Sciatic nerve (tissue), 2 donors: ENCODE measurements around the gene DNAAF1. TPM values are rescaled to one million over a fixed set of nuclear protein-coding genes. Genes with fewer than 3 reads are reported as not detected.

Experiments used
- ATAC-seq: fragments of 200-7000 bp; cut with Tn5 transposase; one replicate; pipeline ENCODE4 v1.9.1; 2020; ENCODE audit warnings: mild to moderate bottlenecking, moderate library complexity
- DNase-seq: peaks from one replicate; pipeline ENCODE4 v3.0.0-alpha.2; 2020; ENCODE audit warnings: low spot score
- intact Hi-C: fragments of 100-400 bp; cut with DNase I; formaldehyde crosslinking; loops from one replicate; pipeline ENCODE4 v1.14.2; 2022
- total RNA-seq: library from RNA; stranded (reverse); fragmentation: NEBNext Ultra II Directional; extraction: Animal tissue kit (Norgen Biotek cat#: 25700); gene quantifications from one replicate; pipeline ENCODE4 v1.2.1, GENCODE V29; 2021
- donor health status: DM: no; HTN: no; CAD: no.
- donor health status: DM: no; HTN: no; CAD: no.

The DNAAF1 gene
- total RNA-seq, 1 donor from 2014 or later: 1.4 TPM

- intact Hi-C loops: no loop called here
Observed at GRCh38 chr16:84220851-84221250, 75.7 kb downstream of the DNAAF1 start.

DNA sequence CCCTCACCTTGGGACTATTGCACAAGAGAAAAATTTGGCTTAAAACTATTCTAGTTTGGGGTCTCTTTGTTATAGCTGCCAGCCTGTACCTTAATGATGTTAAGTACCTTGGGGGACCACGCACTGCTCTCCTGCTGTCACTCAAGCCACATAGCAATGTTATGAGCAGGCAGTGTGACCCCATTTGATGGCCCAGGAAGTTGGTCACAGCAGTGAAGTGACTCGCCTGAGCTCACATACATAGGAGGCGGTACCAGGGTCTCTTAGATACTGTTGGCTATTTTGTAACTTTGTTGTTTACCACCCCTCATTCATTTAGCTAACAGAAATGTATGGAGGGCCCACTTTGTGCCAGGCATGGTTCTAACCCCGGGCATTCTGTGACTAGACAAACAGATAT lies 78.3 kb downstream of the DNAAF1 start:
- DNase-seq (no peak), ATAC-seq (no peak)
- intact Hi-C loops: no loop called here

More at GRCh38 chr16:84220851-84221250, 75.7 kb downstream of the DNAAF1 start:
- ATAC-seq (no peak), DNase-seq (no peak)

- DNase-seq (no peak), ATAC-seq (no peak)
- intact Hi-C loops: no loop called here
Observed at GRCh38 chr16:84224554-84224953, 79.4 kb downstream of the DNAAF1 start.

DNA sequence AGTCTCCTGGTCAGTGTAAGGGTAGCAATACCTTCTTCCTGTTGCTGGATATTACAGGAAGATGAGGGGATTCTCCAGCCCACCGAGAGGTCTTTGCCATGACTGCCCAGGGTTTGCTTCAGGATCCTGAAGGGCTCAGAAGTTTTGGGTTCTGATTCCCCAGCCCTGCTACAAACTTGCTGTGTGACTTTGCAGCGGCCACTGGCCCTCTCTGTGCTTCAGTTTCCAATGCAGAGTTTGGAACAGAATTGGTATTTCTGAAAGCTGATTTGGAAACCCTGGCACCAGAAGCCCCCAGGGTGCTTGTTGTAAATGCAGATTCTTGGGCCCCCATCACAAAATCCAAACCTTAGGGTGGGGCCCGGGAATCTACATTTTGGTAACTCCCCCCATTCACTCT lies 80.0 kb downstream of the DNAAF1 start:
- DNase-seq (no peak), ATAC-seq (no peak)

DNA sequence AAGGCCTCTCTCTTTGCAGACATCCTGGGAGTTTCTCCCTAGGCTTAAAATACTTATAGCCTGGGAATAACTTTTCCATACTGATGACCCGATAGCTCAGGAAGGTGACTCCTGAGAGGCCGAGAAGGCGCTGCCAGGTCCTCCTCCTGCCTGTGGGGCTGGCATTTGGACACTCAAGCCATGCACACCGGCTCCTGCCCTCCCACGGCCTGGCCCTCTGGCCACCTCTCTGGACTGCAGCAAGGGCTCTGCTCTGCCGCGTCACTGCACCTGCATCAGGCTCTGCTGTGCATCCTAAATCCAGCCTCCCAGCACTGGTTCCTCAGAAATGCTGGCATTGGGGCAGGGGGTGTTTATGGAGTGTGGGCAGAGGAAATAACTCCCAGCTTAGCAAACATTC lies 80.5 kb downstream of the DNAAF1 start:
- ATAC-seq (no peak), DNase-seq (no peak)
- intact Hi-C loops: no loop called here

More for the DNA sequence above, 80.0 kb downstream of the DNAAF1 start:
- intact Hi-C loops: no loop called here

- ATAC-seq: no peak
Observed at GRCh38 chr16:84226026-84226425, 80.9 kb downstream of the DNAAF1 start.

More at GRCh38 chr16:84226026-84226425, 80.9 kb downstream of the DNAAF1 start:
- DNase-seq: no peak
- intact Hi-C loops: no loop called here

Other genes with a start within 250 kb of the DNAAF1 start
- gene MLYCD, start 246.2 kb upstream of the DNAAF1 start, total RNA-seq: 8.2 TPM
- 11.5 TPM for gene OSGIN1, start 192.1 kb upstream of the DNAAF1 start, total RNA-seq
- 0.80 TPM for gene NECAB2, start 177.1 kb upstream of the DNAAF1 start, total RNA-seq
- gene SLC38A8, start 102.5 kb upstream of the DNAAF1 start, total RNA-seq: not detected
- gene MBTPS1, start 28.4 kb upstream of the DNAAF1 start, total RNA-seq: 91.1 TPM
- 31.3 TPM for gene HSDL1, start 131 bp upstream of the DNAAF1 start, total RNA-seq
- 43.2 TPM for gene TAF1C, start 41.7 kb downstream of the DNAAF1 start, total RNA-seq
- gene ADAD2, start 45.8 kb downstream of the DNAAF1 start, total RNA-seq: not detected
- not detected for gene KCNG4, start 94.7 kb downstream of the DNAAF1 start, total RNA-seq
- gene WFDC1, start 149.6 kb downstream of the DNAAF1 start, total RNA-seq: 31.6 TPM
- gene ATP2C2, start 223.2 kb downstream of the DNAAF1 start, total RNA-seq: 0.58 TPM